H54 (cell line): Measurements from ENCODE around the gene MUC12.
"Not testable (repeated sequence)": the region's sequence is repeated elsewhere in the genome, so short reads cannot be mapped to it uniquely, and the experiment has no call there.

Experiments
- DNase-seq: peaks from one replicate; pipeline ENCODE4 v3.0.0; 2011; ENCODE audit warnings: low spot score, mixed read lengths; ENCODE audit not compliant: insufficient read length
- FAIRE-seq: peaks from 3 replicates; lab custom pipeline; 2011; peaks lifted over from hg19 to GRCh38; lab: Jason Lieb, UNC
- POLR2A ChIP-seq: IDR thresholded peaks from 2 replicates; pipeline ENCODE4 v1.6.1; 2011; ENCODE audit warnings: low read depth, mild to moderate bottlenecking, low read length

Gene MUC12

GRCh38 chr7:101023839-101024238, 54.5 kb downstream of the MUC12 start:
- TF ChIP-seq POLR2A: no peak
- FAIRE-seq (no peak), DNase-seq (no peak)

- FAIRE-seq (no peak), DNase-seq (no peak)
- no peak for TF ChIP-seq POLR2A
Observed at GRCh38 chr7:101031082-101031481, 61.7 kb downstream of the MUC12 start.

GRCh38 chr7:101035941-101036340, 66.6 kb downstream of the MUC12 start:
- TF ChIP-seq POLR2A: no peak
- no peak for DNase-seq
- no peak for FAIRE-seq

- DNase-seq, FAIRE-seq: not testable (repeated sequence)
Observed at GRCh38 chr7:101041283-101041682, 71.9 kb downstream of the MUC12 start.

- FAIRE-seq (no peak), DNase-seq (peak; percentile 40)
- TF ChIP-seq POLR2A: no peak
Observed at GRCh38 chr7:101058355-101058754, 89.0 kb downstream of the MUC12 start.

DNA sequence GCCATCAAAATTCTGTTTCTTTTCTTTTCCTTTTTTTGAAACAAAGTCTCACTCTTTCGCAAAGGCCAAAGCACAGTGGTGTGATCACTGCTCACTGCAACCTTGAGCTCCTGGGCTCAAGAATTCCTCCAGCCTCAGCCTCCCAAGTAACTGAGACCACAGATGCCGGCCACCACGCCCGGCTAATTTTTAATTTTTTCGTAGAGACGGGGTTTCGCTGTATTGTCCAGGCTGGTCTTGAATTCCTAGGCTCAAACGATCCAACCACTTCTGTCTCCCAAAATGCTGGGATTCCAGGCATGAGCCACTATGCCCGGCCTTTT, 90.2 kb downstream of the MUC12 start:
- no peak for DNase-seq
- no peak for FAIRE-seq
- no peak for TF ChIP-seq POLR2A

DNA sequence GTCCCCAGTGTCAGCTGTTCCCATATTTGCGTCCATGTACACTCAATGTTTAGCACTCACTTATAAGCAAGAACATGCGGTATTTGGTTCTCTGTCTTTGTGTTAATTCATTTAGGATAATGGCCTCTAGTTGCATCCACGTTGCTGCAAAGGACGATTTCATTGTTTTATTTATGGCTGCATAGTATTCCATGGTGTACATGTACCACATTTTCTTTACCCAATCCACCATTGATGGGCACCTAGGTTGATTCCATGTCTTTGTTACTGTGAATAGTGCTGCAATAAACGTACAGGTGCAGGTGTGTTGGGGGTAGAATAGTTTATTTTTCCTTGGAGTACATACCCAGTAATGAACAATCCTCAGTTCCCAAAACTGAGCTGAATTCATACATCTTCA, 91.6 kb downstream of the MUC12 start:
- DNase-seq: no peak
- TF ChIP-seq POLR2A: no peak
- no peak for FAIRE-seq

- not testable (repeated sequence) for FAIRE-seq, DNase-seq
Observed at GRCh38 chr7:101064176-101064550, 94.8 kb downstream of the MUC12 start.

DNA sequence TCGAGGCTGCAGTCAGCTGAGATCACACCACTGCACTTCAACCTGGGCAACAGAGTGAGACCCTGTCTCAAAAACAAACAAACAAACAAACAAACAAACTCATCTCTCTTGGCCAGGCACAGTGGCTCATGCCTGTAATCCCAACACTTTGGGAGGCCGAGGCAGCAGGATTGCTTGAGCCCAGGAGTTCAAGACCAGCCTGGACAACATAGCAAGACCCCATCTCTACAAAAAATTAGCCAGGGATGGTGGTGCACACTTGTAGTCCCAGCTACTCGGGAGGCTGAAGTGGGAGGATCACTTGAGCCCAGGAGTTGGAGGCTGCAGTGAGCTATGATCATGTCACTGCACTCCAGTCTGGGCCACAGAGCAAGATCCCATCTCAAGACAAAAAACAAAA, 95.8 kb downstream of the MUC12 start:
- not testable (repeated sequence) for DNase-seq, FAIRE-seq

DNA sequence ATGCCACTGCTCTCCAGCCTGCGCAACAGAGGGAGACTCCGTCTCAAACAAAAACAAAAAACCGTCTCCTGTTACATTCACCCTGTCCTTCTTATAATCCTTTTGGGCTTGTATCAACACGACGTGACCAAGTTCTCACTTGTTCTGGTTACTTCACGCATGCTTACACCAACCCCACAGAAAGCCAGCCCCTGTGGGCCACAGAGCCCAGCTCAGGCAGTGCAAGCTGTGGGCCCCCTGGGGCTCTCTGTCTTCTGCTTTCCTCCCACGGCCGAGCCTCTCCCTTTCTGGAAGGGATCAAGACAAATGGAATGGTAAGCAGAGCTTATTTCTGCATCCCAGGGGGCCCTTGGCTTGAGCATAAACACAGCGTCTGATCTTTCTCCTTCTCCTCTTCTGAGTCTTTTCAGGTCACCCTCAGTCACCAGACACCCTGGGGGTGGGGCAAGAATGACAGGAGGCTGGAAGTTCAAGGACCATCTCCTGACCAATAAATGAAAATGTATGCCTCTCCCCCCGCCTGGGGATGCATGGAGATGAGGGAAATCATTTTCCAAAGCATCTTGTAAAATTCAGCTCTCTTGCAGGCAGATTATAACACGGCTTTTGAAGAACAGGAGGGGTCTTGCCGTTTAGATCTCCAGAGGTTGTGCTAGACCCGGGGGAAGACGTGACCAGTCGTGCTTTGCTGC, 96.9 kb downstream of the MUC12 start:
- DNase-seq (no peak), FAIRE-seq (no peak)
- TF ChIP-seq POLR2A: no peak

DNA sequence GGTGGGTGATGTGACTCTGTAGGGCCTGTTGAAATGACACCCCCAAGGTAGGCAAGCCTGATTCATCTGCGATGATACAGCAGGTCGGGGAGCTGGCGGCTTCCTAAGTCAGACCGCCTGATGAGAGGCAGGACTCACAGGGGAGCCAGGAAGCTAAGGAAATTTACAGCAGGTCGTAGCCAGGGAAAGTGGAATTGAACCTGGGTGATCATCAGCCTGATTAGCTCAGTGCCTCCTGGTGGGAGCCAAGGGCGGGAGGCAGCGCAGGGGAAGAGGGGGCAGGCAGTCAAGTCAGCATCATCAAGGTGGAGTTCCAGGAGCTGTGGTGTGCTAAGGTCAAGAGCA, 97.4 kb downstream of the MUC12 start:
- no peak for FAIRE-seq
- DNase-seq: no peak
- TF ChIP-seq POLR2A: no peak

- no peak for TF ChIP-seq POLR2A
- DNase-seq (no peak), FAIRE-seq (no peak)
Observed at GRCh38 chr7:101068401-101068800, 99.0 kb downstream of the MUC12 start.
